ENCODE results near the gene PIH1D2. TPM values are rescaled to one million over a fixed set of nuclear protein-coding genes. Genes with fewer than 3 reads are reported as not detected.
A peak's percentile ranks its signal among the peaks of the same experiment; 100 is the strongest.
"Not testable (repeated sequence)": the region's sequence is repeated elsewhere in the genome, so short reads cannot be mapped to it uniquely, and the experiment has no call there.

PIH1D2 gene
- total and polyA plus RNA-seq, 10 of the 15 experiments (the other 5 are each of a cell fraction or from before 2014, with no cell fraction given) = 0.51 to 3.0 (median 1.5) TPM

GRCh38 chr11:112048256-112048655 is 25.6 kb downstream of the PIH1D2 start:
- H4K20me1 ChIP-seq (ENCODE audit: control insufficient read depth, insufficient read depth); RAD21 ChIA-PET (ENCODE audit: unreplicated experiment); H2AFZ ChIP-seq (ENCODE audit: control insufficient read depth, low read depth, low read length); DNase-seq (ENCODE audit: low read depth, low spot score); H3K79me2 ChIP-seq (ENCODE audit: control insufficient read depth, insufficient read depth, low read length); intact Hi-C loops (cut with micrococcal nuclease; ENCODE audit: unreplicated experiment); FAIRE-seq; H3K27me3 ChIP-seq (replicated peaks in 1 of 2; ENCODE audit: control insufficient read depth in 2 of 2, insufficient read depth in 2 of 2, low read length in 1 of 2); H3K9me3 ChIP-seq (replicated peaks; ENCODE audit: control insufficient read depth, insufficient read depth, low read length); BruUV-seq (replicated peaks); H3K9ac ChIP-seq (ENCODE audit: control insufficient read depth, insufficient read depth, low read length); in situ Hi-C loops (cut with MboI); H3K4me3 ChIP-seq: not testable (repeated sequence)
- TF ChIP-seq EED (IDR thresholded peaks at IDR 0.05; ENCODE audit: low read depth) (0 out of 2 replicates have a peak, but pooled peaks have one; percentile 24), BHLHE40 (IDR thresholded peaks at IDR 0.05; ENCODE audit: borderline replicate concordance in 1 of 2, low read depth in 2 of 2, low read length in 1 of 2) (0 out of 4 replicates have a peak, but pooled peaks of 1 of the 2 experiments have one; percentile 3), SPI1 (IDR thresholded peaks at IDR 0.05; ENCODE audit: borderline replicate concordance, insufficient read depth, low read depth, low read length) (peak; percentile 76)
- ChIA-PET POLR2A (interaction anchor here (0.6 kb wide), 3 partner anchors 20 to 1470 kb away, joined by 3 to 4 read pairs (median 3); no protein-coding TSS in a partner anchor), CTCF (interaction anchor here (1.1 to 1.3 kb wide), 2 partner anchors 8 to 9 kb away, joined by 4 to 5 read pairs; no protein-coding TSS in a partner anchor), SMC1A (ENCODE audit: uncharacterized antibody, unreplicated experiment) (interaction anchor here (0.7 to 0.8 kb wide), 2 partner anchors 24 to 32 kb away, joined by 3 to 4 read pairs; no protein-coding TSS in a partner anchor)
- Histone ChIP-seq H3K4me1 (ENCODE audit: control insufficient read depth, insufficient read depth, low read length) (peaks cover 36% of the 10 kb centered on the region), H3K4me2 (ENCODE audit: control insufficient read depth, insufficient read depth) (0 out of 2 replicates have a peak overlapping the region, but pooled peaks have one; percentile 25), H3K27ac (ENCODE audit: control insufficient read depth, insufficient read depth) (peak overlapping the region; percentile 64), H3K36me3 (ENCODE audit: control insufficient read depth in 2 of 2, insufficient read depth in 2 of 2, low read length in 1 of 2) (peaks cover 1 to 20% of the 10 kb centered on the region in 2 experiments)
- ATAC-seq = peak; percentile 40
- WGBS (ENCODE audit: insufficient coverage, insufficient replicate concordance, low lambda C conversion rate, missing lambda C conversion rate) = 51% methylated on average over 3 of the region's 3 CpGs

- H3K79me2 ChIP-seq (ENCODE audit: control insufficient read depth, insufficient read depth, low read length); H3K9me3 ChIP-seq (replicated peaks; ENCODE audit: control insufficient read depth, insufficient read depth, low read length); DNase-seq (ENCODE audit: low read depth, low spot score); H2AFZ ChIP-seq (ENCODE audit: control insufficient read depth, low read depth, low read length); RAD21 ChIA-PET (ENCODE audit: unreplicated experiment); H3K4me3 ChIP-seq; in situ Hi-C loops (cut with MboI); H3K4me2 ChIP-seq (ENCODE audit: control insufficient read depth, insufficient read depth); H4K20me1 ChIP-seq (ENCODE audit: control insufficient read depth, insufficient read depth); H3K9ac ChIP-seq (ENCODE audit: control insufficient read depth, insufficient read depth, low read length); SMC1A ChIA-PET (ENCODE audit: uncharacterized antibody, unreplicated experiment); H3K27ac ChIP-seq (ENCODE audit: control insufficient read depth, insufficient read depth); intact Hi-C loops (cut with micrococcal nuclease; ENCODE audit: unreplicated experiment); H3K27me3 ChIP-seq (replicated peaks in 1 of 2; ENCODE audit: control insufficient read depth in 2 of 2, insufficient read depth in 2 of 2, low read length in 1 of 2); BruUV-seq (replicated peaks); FAIRE-seq; CTCF ChIA-PET; POLR2A ChIA-PET; ATAC-seq: not testable (repeated sequence)
- peaks cover 29% of the 10 kb centered on the region for H3K4me1 ChIP-seq (ENCODE audit: control insufficient read depth, insufficient read depth, low read length)
- WGBS (ENCODE audit: insufficient coverage, insufficient replicate concordance, low lambda C conversion rate, missing lambda C conversion rate) = 100% methylated on average over 1 of the region's 2 CpGs
- peaks cover 0 to 13% of the 10 kb centered on the region in 2 experiments; a peak in 3 of 4 replicates for H3K36me3 ChIP-seq (ENCODE audit: control insufficient read depth in 2 of 2, insufficient read depth in 2 of 2, low read length in 1 of 2)
Measured at GRCh38 chr11:112046647-112047046, 27.2 kb downstream of the PIH1D2 start.

Data from GM12878 (cell line).